ENCODE results near the gene ZNF783. TPM values are rescaled to one million over a fixed set of nuclear protein-coding genes. Genes with fewer than 3 reads are reported as not detected.

The ZNF783 gene
- total and polyA plus RNA-seq, 9 of the 15 experiments (the other 6 are each of a cell fraction or from before 2014, with no cell fraction given), result 0.66 to 11.2 (median 5.4) TPM

GRCh38 chr7:149261829-149262617, at the start of gene ZNF783 (continued):
- TF ChIP-seq CHD7 (IDR thresholded peaks at IDR 0.05; ENCODE audit: low read depth, low read length) (no peak), WHSC1 (IDR thresholded peaks at IDR 0.05; ENCODE audit: low read length) (no peak), CBX1 (IDR thresholded peaks at IDR 0.05; ENCODE audit: low read depth) (no peak), THAP7 (CRISPR knock-in tag; IDR thresholded peaks at IDR 0.05) (no peak), SOX6 (IDR thresholded peaks at IDR 0.05) (no peak), SAFB (IDR thresholded peaks at IDR 0.05; ENCODE audit: borderline replicate concordance, low read depth, low read length) (peak; percentile 89), ZNF507 (tag; conservative IDR thresholded peaks at IDR 0.05) (no peak), PYGO2 (tag; IDR thresholded peaks at IDR 0.05) (no peak)
